Thyroid gland (tissue), 4 donors: Measurements from ENCODE around the gene NGRN. TPM values are rescaled to one million over a fixed set of nuclear protein-coding genes. Genes with fewer than 3 reads are reported as not detected.
A peak's percentile ranks its signal among the peaks of the same experiment; 100 is the strongest.
"Not testable (repeated sequence)": the region's sequence is repeated elsewhere in the genome, so short reads cannot be mapped to it uniquely, and the experiment has no call there.

ENCODE experiments used
- DNase-seq, 2 donors: peaks; one replicate each; pipeline ENCODE4 v3.0.0-alpha.2; 2019
- H3K27ac ChIP-seq, 3 donors: fragments of 200-600 bp; sonication (generic); 1 replicate in 2 of 3; 2 replicates in 1 of 3; pipeline ENCODE4 v1.5.1; 2016 to 2019; ENCODE audit warnings: mild to moderate bottlenecking in 1 of 3, moderate library complexity in 1 of 3
- H3K27me3 ChIP-seq: fragments of 200-600 bp; sonication (generic); one replicate; pipeline ENCODE4 v1.5.1; 2019
- H3K36me3 ChIP-seq, 2 donors: fragments of 200-600 bp; sonication (generic); one replicate each; pipeline ENCODE4 v1.5.1; 2016 to 2019
- H3K4me1 ChIP-seq, 2 donors: fragments of 200-600 bp; sonication (generic); one replicate each; pipeline ENCODE4 v1.5.1; 2017 to 2019
- H3K4me3 ChIP-seq, 3 donors: fragments of 200-600 bp; sonication (generic); replicated peaks in 1 of 3; 1 replicate in 2 of 3; 2 replicates in 1 of 3; pipeline ENCODE4 v1.5.1; 2016; ENCODE audit warnings: mild to moderate bottlenecking in 1 of 3
- H3K9me3 ChIP-seq: fragments of 200-600 bp; sonication (generic); one replicate; pipeline ENCODE4 v1.5.1; 2017
- CTCF ChIP-seq, 6 experiments: fragments of 200-600 bp in 3 of 6; fragments of 450-650 bp in 3 of 6; sonication (generic) in 3 of 6; IDR thresholded peaks; one replicate each; pipeline ENCODE4 v1.5.1; 2016 to 2019; ENCODE audit warnings: antibody characterized with exemption in 6 of 6, mild to moderate bottlenecking in 2 of 6, inconsistent platforms in 1 of 6, moderate library complexity in 1 of 6
- POLR2A ChIP-seq, 2 donors: fragments of 450-650 bp; IDR thresholded peaks; one replicate each; pipeline ENCODE4 v1.6.1; 2017; ENCODE audit warnings: antibody characterized with exemption in 2 of 2, mild to moderate bottlenecking in 2 of 2, moderate library complexity in 1 of 2
- WGBS, 2 donors: methylation state at CpG; one replicate each; pipeline ENCODE4 v1.1.5; 2017; 5-methylcytosine and 5-hydroxymethylcytosine counted together
- intact Hi-C: fragments of 100-400 bp; cut with DNase I; formaldehyde crosslinking; loops from one replicate; pipeline ENCODE4 v1.15.1; 2023
- total RNA-seq, 4 donors: library from RNA; depleted of rRNA; stranded (reverse); fragments of >200 nt; gene quantifications; one replicate each; pipeline ENCODE4 v1.2.3, GENCODE V29; 2016

NGRN gene
- total RNA-seq, 4 donors from 2014 or later, result 80.7 to 159 (median 96.4) TPM

DNA sequence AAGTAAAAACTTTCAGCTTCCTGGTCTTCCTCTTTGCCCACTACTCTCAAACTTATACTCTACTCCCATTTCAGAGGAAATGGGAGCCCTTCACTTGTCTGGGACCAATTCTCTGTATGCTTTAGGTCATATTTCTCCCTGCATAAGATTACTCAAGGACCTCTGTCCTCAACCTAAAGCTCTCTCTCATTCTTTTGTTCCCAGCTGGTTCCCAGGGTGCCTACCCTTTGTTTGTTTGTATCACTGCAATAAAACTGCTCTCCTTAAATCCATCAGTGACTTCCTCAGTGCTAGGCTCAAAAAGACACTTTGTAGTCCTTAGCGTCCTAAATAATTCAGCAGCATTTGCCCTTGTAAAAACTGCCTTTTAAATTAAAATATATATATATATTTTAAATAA is 2.9 kb downstream of the NGRN start:
- 63 to 76% methylated on average over 1 of the region's 1 CpG for WGBS, 2 donors
- no peak for TF ChIP-seq CTCF (IDR thresholded peaks at IDR 0.05)
- TF ChIP-seq POLR2A (IDR thresholded peaks at IDR 0.05), result no peak
- H3K27me3 ChIP-seq, result no peaks in the 10 kb centered on the region
- peaks cover 52 to 66% of the 10 kb centered on the region in 2 donors for H3K4me1 ChIP-seq
- H3K9me3 ChIP-seq, result no peaks in the 10 kb centered on the region
- no peak overlapping the region for H3K4me3 ChIP-seq
- H3K36me3 ChIP-seq, result peaks cover 0 to 11% of the 10 kb centered on the region in 2 donors
- DNase-seq, result no peak
- H3K27ac ChIP-seq, result no peak overlapping the region
- intact Hi-C loops, result no loop called here

GRCh38 chr15:90270502-90271150 is 5.2 kb downstream of the NGRN start:
- Histone ChIP-seq H3K9me3 (no peaks in the 10 kb centered on the region), H3K4me1 (peaks cover 52 to 55% of the 10 kb centered on the region in 2 donors), H3K4me3 (no peak overlapping the region), H3K36me3 (peaks cover 0 to 11% of the 10 kb centered on the region in 2 donors), H3K27ac (peak overlapping the region; percentile 47 to 65 (median 51)), H3K27me3 (no peaks in the 10 kb centered on the region)
- intact Hi-C loops, result no loop called here
- WGBS, 2 donors, result 46 to 63% methylated on average over 10 of the region's 10 CpGs
- TF ChIP-seq POLR2A (IDR thresholded peaks at IDR 0.05) (no peak), CTCF (IDR thresholded peaks at IDR 0.05) (no peak)
- peak; percentile 58 to 62 for DNase-seq

DNA sequence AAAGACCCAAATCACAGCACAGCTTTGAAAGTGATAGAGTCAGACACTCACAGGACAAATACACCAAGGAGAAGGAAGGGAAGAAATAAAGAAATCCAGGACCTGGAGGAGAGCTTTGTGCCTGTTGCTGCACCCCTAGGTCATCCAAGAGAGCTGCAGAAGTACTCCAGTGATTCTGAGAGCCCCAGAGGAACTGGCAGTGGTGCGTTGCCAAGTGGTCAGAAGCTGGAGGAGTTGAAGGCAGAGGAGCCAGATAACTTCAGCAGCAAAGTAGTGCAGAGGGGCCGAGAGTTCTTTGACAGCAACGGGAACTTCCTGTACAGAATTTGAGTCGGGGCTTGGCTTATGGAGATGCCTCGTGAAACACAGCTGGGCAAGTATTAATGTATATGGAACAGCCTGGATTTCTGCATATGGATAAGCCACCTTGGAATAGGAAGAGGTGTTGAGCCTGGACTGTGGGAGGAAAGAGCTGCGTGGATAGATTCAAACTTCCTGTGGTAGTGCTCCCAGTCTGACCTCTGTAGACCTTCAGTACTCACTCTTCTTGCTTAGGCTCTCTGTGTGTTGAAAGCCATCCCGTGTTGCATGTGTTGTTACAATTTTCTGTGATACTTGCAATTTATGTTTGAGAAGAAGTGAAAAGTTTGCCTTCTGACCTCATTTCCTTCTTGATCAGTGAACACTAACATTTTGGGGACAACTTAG is 6.1 kb downstream of the NGRN start:
- Histone ChIP-seq H3K9me3 (no peaks in the 10 kb centered on the region), H3K27ac (peak overlapping the region; percentile 34 to 51 (median 47)), H3K4me3 (no peak overlapping the region), H3K36me3 (peaks cover 0 to 11% of the 10 kb centered on the region in 2 donors), H3K27me3 (no peaks in the 10 kb centered on the region), H3K4me1 (peaks cover 51 to 54% of the 10 kb centered on the region in 2 donors)
- TF ChIP-seq POLR2A (IDR thresholded peaks at IDR 0.05), result no peak
- no peak for TF ChIP-seq CTCF (IDR thresholded peaks at IDR 0.05)
- peak; percentile 89 to 90 for DNase-seq
- intact Hi-C loops, result no loop called here
- 27 to 37% methylated on average over 7 of the region's 7 CpGs for WGBS, 2 donors

GRCh38 chr15:90278467-90278866 is 13.0 kb downstream of the NGRN start:
- H3K4me3 ChIP-seq, intact Hi-C loops, H3K9me3 ChIP-seq, H3K27me3 ChIP-seq, H3K36me3 ChIP-seq, DNase-seq, H3K27ac ChIP-seq, H3K4me1 ChIP-seq: not testable (repeated sequence)
- 98 to 99% methylated on average over 12 of the region's 12 CpGs for WGBS, 2 donors

DNA sequence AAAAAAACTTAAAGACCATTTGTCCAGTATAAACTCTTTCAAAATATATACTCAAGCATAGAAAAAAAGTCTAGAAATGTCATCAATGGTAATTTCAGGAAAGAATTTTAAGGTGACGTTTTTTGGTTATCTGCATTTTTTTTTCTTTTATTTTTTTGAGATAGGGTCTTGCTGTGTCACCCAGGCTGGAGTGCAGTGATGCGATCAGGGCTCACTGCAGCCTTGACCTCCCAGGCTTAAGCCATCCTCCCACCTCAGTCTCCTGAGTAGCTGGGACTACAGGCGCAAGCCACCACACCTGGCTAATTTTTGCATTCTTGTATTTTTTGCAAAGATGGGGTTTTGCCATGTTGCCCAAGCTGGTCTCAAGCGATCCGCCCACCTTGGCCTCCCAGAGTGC is 15.3 kb downstream of the NGRN start:
- DNase-seq, H3K27me3 ChIP-seq, H3K36me3 ChIP-seq, H3K4me1 ChIP-seq, H3K4me3 ChIP-seq, H3K9me3 ChIP-seq, intact Hi-C loops, H3K27ac ChIP-seq: not testable (repeated sequence)
- WGBS, 2 donors, result 92 to 95% methylated on average over 5 of the region's 5 CpGs

- H3K9me3 ChIP-seq, H3K27me3 ChIP-seq, DNase-seq, H3K4me1 ChIP-seq, intact Hi-C loops, H3K4me3 ChIP-seq, H3K27ac ChIP-seq, H3K36me3 ChIP-seq: not testable (repeated sequence)
- WGBS, 2 donors, result 68 to 88% methylated on average over 6 of the region's 6 CpGs
These were observed 16.2 kb downstream of the NGRN start for GRCh38 chr15:90281637-90282036.
